ENCODE data around the gene HMGN2. TPM values are rescaled to one million over a fixed set of nuclear protein-coding genes. Genes with fewer than 3 reads are reported as not detected.

HMGN2 gene
- total RNA-seq, 2 donors from 2014 or later = 76.9 to 142 TPM

DNA sequence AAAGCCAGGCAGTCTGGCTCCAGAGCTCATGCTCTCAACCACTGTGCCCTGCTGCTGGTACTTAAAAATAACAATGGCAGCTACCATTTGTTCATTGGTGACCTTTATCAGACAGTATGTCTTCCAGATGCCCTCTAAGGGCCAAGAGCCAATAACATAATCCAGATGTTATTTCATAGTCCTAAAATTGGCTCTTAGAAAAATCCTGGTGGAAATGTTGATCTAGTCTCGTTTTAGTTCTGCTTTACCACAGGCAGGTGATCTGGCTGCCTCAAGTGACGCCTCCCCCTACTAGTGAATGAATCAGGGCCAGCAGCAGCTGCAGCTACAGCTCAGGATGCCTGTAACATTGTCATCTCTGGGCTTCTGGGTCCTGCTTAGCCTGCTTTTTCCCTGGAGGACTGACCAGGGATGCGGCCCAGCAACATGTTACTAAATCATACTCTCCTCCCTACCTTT lies 12.6 kb upstream of the HMGN2 start:
- Histone ChIP-seq H3K27me3 (no peaks in the 10 kb centered on the region), H3K36me3 (peaks cover 65% of the 10 kb centered on the region), H3K27ac (peak overlapping the region in 1 of 2 donors; percentile 48), H3K9me3 (no peaks in the 10 kb centered on the region), H3K4me1 (peaks cover 0 to 8% of the 10 kb centered on the region in 2 donors), H3K4me3 (no peak overlapping the region)
- no peak for DNase-seq (ENCODE audit: low spot score)
- no peak for TF ChIP-seq CTCF (IDR thresholded peaks at IDR 0.05)

DNA sequence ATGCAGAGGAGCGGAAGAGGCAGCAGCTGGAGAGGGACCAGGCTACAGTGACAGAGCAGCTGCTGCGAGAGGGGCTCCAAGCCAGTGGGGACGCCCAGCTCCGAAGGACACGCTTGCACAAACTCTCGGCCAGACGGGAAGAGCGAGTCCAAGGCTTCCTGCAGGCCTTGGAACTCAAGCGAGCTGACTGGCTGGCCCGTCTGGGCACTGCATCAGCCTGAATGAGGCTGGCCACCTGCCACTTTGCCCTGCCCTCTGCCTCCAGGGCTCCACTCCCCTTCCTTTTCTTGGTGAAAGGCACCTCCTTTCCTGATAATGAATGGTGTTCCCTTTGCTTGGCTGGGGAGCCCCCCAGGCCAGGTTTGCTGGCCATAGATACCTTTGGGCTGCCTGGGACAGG lies 3.3 kb upstream of the HMGN2 start:
- H3K27me3 ChIP-seq = no peaks in the 10 kb centered on the region
- H3K27ac ChIP-seq = no peak overlapping the region
- peaks cover 0 to 26% of the 10 kb centered on the region in 2 donors for H3K4me1 ChIP-seq
- TF ChIP-seq CTCF (IDR thresholded peaks at IDR 0.05) = no peak
- no peaks in the 10 kb centered on the region for H3K9me3 ChIP-seq
- no peak for DNase-seq (ENCODE audit: low spot score)
- no peak overlapping the region for H3K4me3 ChIP-seq
- H3K36me3 ChIP-seq = peaks cover 33% of the 10 kb centered on the region

- H3K4me3 ChIP-seq = no peak overlapping the region
- H3K27me3 ChIP-seq = no peaks in the 10 kb centered on the region
- no peak overlapping the region for H3K27ac ChIP-seq
- no peaks in the 10 kb centered on the region for H3K9me3 ChIP-seq
- H3K4me1 ChIP-seq = peaks cover 0 to 29% of the 10 kb centered on the region in 2 donors
- no peak for DNase-seq (ENCODE audit: low spot score)
- peaks cover 33% of the 10 kb centered on the region for H3K36me3 ChIP-seq
- no peak for TF ChIP-seq CTCF (IDR thresholded peaks at IDR 0.05)
These were observed 2.7 kb upstream of the HMGN2 start for GRCh38 chr1:26469558-26469957.

DNA sequence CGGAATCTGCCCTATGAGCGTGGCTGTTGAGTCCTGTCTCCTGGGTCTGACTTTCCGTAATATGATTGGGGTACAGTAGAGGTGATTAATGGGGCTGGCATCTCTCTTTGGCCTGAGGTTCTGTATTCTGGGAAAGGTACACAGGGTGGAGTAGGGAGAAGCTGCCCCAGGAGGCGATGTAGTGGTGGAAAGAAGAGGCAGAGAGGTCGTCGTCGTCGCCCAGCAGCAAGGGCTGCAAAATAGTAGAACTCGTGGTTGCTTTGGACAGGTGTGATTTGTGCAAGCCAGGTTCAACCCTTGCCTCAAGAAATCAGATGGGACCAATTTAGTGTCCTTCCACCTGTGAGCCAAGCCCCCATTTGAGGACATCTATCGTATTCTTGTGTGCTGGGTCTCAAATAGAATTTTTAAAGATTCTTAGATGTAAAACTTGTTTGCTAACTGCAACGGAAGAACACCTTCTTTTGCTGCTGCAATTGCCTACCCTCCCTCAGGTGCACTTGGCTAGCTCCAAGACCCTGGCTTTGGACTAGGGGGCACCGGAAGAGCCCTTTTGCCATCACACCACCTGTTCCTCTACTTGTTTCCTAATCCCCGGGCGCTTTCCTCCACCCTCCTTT lies 1.3 kb upstream of the HMGN2 start:
- H3K36me3 ChIP-seq = peaks cover 28% of the 10 kb centered on the region
- peak overlapping the region in 1 of 2 donors; percentile 98 for H3K4me3 ChIP-seq
- H3K9me3 ChIP-seq = no peaks in the 10 kb centered on the region
- no peak overlapping the region for H3K27ac ChIP-seq
- peaks cover 0 to 29% of the 10 kb centered on the region in 2 donors for H3K4me1 ChIP-seq
- no peak for DNase-seq (ENCODE audit: low spot score)
- TF ChIP-seq CTCF (IDR thresholded peaks at IDR 0.05) = no peak
- no peaks in the 10 kb centered on the region for H3K27me3 ChIP-seq

GRCh38 chr1:26471498-26472319 lies 531 bp upstream of the HMGN2 start:
- Histone ChIP-seq H3K4me1 (peaks cover 0 to 29% of the 10 kb centered on the region in 2 donors), H3K27ac (peak overlapping the region; percentile 100), H3K9me3 (no peaks in the 10 kb centered on the region), H3K27me3 (no peaks in the 10 kb centered on the region), H3K4me3 (peak overlapping the region; percentile 98 to 100), H3K36me3 (peaks cover 33% of the 10 kb centered on the region)
- peak; percentile 77 for DNase-seq (ENCODE audit: low spot score)
- no peak for TF ChIP-seq CTCF (IDR thresholded peaks at IDR 0.05)

Measured in right atrium auricular region (tissue), 2 donors.